Esophagus squamous epithelium (tissue), 5 donors: Measurements from ENCODE around the gene KBTBD13. TPM values are rescaled to one million over a fixed set of nuclear protein-coding genes. Genes with fewer than 3 reads are reported as not detected.
A peak's percentile ranks its signal among the peaks of the same experiment; 100 is the strongest.
"Not testable (repeated sequence)": the region's sequence is repeated elsewhere in the genome, so short reads cannot be mapped to it uniquely, and the experiment has no call there.

Experiments used
- DNase-seq: peaks from one replicate; lab custom pipeline; 2025; lab: John Stamatoyannopoulos, UW
- H3K27ac ChIP-seq, 4 donors: fragments of 200-600 bp; sonication (generic); one replicate each; pipeline ENCODE4 v1.5.1; 2016 to 2019; ENCODE audit warnings: mild to moderate bottlenecking in 1 of 4
- H3K27me3 ChIP-seq, 4 donors: fragments of 200-600 bp; sonication (generic); 1 replicate in 3 of 4; 2 replicates in 1 of 4; pipeline versions ENCODE4 v1.5.1 to v1.6.0; 2017 to 2021; ENCODE audit warnings: antibody characterized with exemption in 1 of 4
- H3K36me3 ChIP-seq, 3 donors: fragments of 200-600 bp; sonication (generic); one replicate each; pipeline ENCODE4 v1.5.1; 2016 to 2019
- H3K4me1 ChIP-seq, 3 donors: fragments of 200-600 bp; sonication (generic); one replicate each; pipeline ENCODE4 v1.5.1; 2017 to 2019
- H3K4me3 ChIP-seq, 4 donors: fragments of 200-600 bp; sonication (generic); 1 replicate in 3 of 4; 2 replicates in 1 of 4; pipeline ENCODE4 v1.5.1; 2016 to 2019; ENCODE audit warnings: mild to moderate bottlenecking in 2 of 4, moderate library complexity in 1 of 4
- H3K9me3 ChIP-seq, 3 donors: fragments of 200-600 bp; sonication (generic); one replicate each; pipeline ENCODE4 v1.5.1; 2016 to 2019
- POLR2A ChIP-seq, 4 donors: fragments of 450-650 bp; IDR thresholded peaks; one replicate each; pipeline ENCODE4 v1.6.1; 2017; ENCODE audit warnings: antibody characterized with exemption in 4 of 4, mild to moderate bottlenecking in 4 of 4, moderate library complexity in 3 of 4
- WGBS, 2 donors: methylation state at CpG; one replicate each; pipeline ENCODE4 v1.1.5; 2018; 5-methylcytosine and 5-hydroxymethylcytosine counted together
- intact Hi-C: fragments of 100-400 bp; cut with DNase I; formaldehyde crosslinking; loops from one replicate; pipeline ENCODE4 v1.15.0; 2022
- total RNA-seq, 4 donors: library from RNA; depleted of rRNA; stranded (reverse); fragments of >200 nt; gene quantifications; one replicate each; pipeline ENCODE4 v1.1.0, GENCODE V29; 2016
- TF ChIP-seq, protein P1 (sequence below), 6 experiments: fragments of 450-650 bp in 4 of 6; fragments of 200-600 bp in 2 of 6; sonication (generic) in 2 of 6; IDR thresholded peaks; one replicate each; pipeline ENCODE4 v1.5.1; 2016 to 2019; ENCODE audit warnings: antibody characterized with exemption in 6 of 6, mild to moderate bottlenecking in 4 of 6, moderate library complexity in 4 of 6
- donor health status: DM: yes; HTN: yes; CAD: no.

The KBTBD13 gene
- total RNA-seq, 4 donors from 2014 or later, result not detected

DNA sequence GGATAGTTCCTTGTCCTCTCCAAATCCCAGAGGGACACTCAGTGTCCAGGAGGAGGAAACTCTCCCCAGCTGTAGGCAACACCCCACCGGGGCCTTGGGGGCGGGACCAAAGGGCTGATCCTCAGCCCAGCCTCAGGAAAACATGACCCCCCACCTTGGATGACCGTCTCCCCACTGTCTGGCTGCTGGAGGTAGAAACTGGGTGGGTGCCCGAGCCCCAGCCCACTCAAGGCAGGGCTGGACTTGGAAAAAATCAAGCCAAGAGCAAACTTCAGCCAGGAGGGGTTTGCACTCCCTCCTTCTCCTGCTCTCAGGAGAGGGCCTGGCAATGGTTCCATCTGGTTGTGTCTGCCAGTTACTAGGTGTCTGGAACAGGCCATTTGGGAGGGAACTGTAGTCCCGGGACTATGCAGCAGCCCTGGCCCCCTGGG is 5.2 kb upstream of the KBTBD13 start:
- peaks cover 6 to 55% (median 18%) of the 10 kb centered on the region in 3 donors for H3K4me1 ChIP-seq
- WGBS, 2 donors, result no CpG with 5 or more reads among the region's 5 CpGs
- DNase-seq, result no peak
- TF ChIP-seq, protein P1, sequence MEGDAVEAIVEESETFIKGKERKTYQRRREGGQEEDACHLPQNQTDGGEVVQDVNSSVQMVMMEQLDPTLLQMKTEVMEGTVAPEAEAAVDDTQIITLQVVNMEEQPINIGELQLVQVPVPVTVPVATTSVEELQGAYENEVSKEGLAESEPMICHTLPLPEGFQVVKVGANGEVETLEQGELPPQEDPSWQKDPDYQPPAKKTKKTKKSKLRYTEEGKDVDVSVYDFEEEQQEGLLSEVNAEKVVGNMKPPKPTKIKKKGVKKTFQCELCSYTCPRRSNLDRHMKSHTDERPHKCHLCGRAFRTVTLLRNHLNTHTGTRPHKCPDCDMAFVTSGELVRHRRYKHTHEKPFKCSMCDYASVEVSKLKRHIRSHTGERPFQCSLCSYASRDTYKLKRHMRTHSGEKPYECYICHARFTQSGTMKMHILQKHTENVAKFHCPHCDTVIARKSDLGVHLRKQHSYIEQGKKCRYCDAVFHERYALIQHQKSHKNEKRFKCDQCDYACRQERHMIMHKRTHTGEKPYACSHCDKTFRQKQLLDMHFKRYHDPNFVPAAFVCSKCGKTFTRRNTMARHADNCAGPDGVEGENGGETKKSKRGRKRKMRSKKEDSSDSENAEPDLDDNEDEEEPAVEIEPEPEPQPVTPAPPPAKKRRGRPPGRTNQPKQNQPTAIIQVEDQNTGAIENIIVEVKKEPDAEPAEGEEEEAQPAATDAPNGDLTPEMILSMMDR (IDR thresholded peaks at IDR 0.05), result no peak
- TF ChIP-seq POLR2A (IDR thresholded peaks at IDR 0.05), result no peak
- H3K36me3 ChIP-seq, result no peaks in the 10 kb centered on the region
- peak overlapping the region; percentile 12 to 97 (median 86) for H3K27ac ChIP-seq
- intact Hi-C loops, result no loop called here
- H3K27me3 ChIP-seq, result peaks cover 0 to 20% (median 0%) of the 10 kb centered on the region in 4 donors
- no peak overlapping the region for H3K4me3 ChIP-seq
- no peaks in the 10 kb centered on the region for H3K9me3 ChIP-seq

DNA sequence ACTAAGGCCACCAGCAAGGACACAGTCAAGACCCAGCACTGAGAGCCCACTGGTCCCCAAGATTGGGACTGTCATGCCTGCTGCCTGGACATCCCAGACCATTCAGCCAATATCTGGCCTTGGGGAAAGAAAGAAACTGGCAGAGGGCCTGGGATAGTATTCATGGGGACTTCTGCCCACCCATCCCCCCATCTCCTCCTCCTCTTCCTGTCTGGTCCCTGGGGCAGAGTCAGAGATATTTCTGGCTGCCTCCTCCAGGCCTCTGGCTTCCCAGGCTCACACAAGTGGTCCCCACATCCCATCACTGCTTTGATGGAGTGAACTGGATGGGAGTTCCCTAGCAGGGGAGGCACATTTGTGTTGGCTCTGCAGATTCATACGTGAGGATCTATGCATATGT is 4.5 kb upstream of the KBTBD13 start:
- TF ChIP-seq POLR2A (IDR thresholded peaks at IDR 0.05), result no peak
- TF ChIP-seq, protein P1 (IDR thresholded peaks at IDR 0.05), result no peak
- Histone ChIP-seq H3K4me3 (no peak overlapping the region), H3K27ac (peak overlapping the region; percentile 12 to 97 (median 86)), H3K9me3 (no peaks in the 10 kb centered on the region), H3K36me3 (no peaks in the 10 kb centered on the region), H3K4me1 (peaks cover 6 to 60% (median 18%) of the 10 kb centered on the region in 3 donors), H3K27me3 (peaks cover 0 to 20% (median 0%) of the 10 kb centered on the region in 4 donors)
- WGBS, 2 donors, result 86 to 92% methylated on average over 1 of the region's 1 CpG
- no peak for DNase-seq
- intact Hi-C loops, result no loop called here

DNA sequence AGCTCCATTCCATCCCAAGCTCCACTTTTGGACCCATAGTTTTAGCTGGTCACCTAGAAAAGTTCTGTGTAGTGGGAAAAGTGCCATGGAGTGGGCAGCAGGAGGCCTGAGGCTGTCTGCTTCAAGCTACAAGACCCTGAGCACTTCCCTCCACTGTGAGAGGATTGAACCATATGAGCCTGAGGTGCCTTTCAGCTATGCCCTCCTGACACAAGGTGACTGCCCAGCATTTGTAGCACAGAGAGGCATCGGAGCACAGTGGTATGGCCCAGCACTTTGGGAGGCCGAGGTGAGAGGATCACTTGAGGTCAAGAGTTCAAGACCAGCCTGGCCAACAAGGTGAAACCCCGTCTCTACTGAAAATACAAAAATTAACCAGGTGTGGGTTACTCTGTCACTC is 3.9 kb upstream of the KBTBD13 start:
- Histone ChIP-seq H3K36me3 (no peaks in the 10 kb centered on the region), H3K4me3 (no peak overlapping the region), H3K4me1 (peaks cover 5 to 61% (median 18%) of the 10 kb centered on the region in 3 donors), H3K27me3 (peaks cover 0 to 20% (median 0%) of the 10 kb centered on the region in 4 donors), H3K27ac (peak overlapping the region in 3 of 4 donors; percentile 81 to 97 (median 92)), H3K9me3 (no peaks in the 10 kb centered on the region)
- no peak for DNase-seq
- 83 to 84% methylated on average over 2 to 3 of the region's 3 CpGs for WGBS, 2 donors
- intact Hi-C loops, result no loop called here
- no peak for TF ChIP-seq POLR2A (IDR thresholded peaks at IDR 0.05)
- TF ChIP-seq, protein P1 (IDR thresholded peaks at IDR 0.05), result no peak

DNA sequence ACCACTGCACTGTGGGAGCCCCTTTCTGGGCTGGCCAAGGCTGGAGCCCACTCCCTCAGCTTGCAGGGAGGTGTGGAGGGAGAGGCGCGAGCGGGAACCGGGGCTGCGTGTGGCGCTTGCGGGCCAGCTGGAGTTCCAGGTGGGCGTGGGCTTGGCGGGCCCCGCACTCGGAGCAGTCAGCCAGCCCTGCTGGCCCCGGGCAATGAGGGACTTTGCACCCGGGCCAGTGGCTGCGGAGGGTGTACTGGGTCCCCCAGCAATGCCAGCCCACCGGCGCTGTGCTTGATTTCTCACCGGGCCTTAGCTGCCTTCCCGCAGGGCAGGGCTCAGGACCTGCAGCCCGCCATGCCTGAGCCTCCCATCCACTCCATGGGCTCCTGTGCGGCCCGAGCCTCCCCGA is 1.6 kb upstream of the KBTBD13 start:
- H3K4me1 ChIP-seq, result peaks cover 0 to 45% (median 13%) of the 10 kb centered on the region in 3 donors
- H3K9me3 ChIP-seq, H3K4me3 ChIP-seq, H3K36me3 ChIP-seq, H3K27ac ChIP-seq, intact Hi-C loops, DNase-seq: not testable (repeated sequence)
- no CpG with 5 or more reads among the region's 22 CpGs for WGBS, 2 donors
- peaks cover 0 to 19% (median 0%) of the 10 kb centered on the region in 4 donors for H3K27me3 ChIP-seq

DNA sequence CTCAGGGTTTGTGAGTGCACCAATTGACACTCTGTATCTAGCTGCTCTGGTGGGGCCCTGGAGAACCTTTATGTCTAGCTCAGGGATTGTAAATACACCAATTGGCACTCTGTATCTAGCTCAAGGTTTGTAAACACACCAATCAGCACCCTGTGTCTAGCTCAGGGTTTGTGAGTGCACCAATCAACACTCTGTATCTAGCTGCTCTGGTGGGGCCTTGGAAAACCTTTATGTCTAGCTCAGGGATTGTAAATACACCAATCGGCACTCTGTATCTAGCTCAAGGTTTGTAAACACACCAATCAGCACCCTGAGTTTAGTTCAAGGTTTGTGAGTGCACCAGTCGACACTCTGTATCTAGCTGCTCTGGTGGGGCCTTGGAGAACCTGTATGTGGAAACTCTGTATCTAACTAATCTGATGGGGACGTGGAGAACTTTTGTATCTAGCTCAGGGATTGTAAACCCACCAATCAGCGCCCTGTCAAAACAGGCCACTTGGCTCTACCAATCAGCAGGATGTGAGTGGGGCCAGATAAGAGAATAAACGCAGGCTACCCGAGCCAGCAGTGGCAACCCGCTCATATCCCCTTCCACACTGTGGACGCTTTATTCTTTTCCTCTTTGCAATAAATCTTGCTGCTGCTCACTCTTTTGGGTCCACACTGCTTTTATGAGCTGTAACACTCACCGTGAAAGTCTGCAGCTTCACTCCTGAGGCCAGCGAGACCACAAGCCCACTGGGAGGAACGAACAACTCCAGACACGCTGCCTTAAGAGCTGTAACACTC is 745 bp upstream of the KBTBD13 start:
- H3K36me3 ChIP-seq, DNase-seq, H3K27ac ChIP-seq, H3K4me3 ChIP-seq, intact Hi-C loops, H3K9me3 ChIP-seq: not testable (repeated sequence)
- WGBS, 2 donors, result 74 to 75% methylated on average over 6 to 9 of the region's 12 CpGs
- Histone ChIP-seq H3K4me1 (peaks cover 0 to 38% (median 8%) of the 10 kb centered on the region in 3 donors), H3K27me3 (peaks cover 0 to 19% (median 0%) of the 10 kb centered on the region in 4 donors)

DNA sequence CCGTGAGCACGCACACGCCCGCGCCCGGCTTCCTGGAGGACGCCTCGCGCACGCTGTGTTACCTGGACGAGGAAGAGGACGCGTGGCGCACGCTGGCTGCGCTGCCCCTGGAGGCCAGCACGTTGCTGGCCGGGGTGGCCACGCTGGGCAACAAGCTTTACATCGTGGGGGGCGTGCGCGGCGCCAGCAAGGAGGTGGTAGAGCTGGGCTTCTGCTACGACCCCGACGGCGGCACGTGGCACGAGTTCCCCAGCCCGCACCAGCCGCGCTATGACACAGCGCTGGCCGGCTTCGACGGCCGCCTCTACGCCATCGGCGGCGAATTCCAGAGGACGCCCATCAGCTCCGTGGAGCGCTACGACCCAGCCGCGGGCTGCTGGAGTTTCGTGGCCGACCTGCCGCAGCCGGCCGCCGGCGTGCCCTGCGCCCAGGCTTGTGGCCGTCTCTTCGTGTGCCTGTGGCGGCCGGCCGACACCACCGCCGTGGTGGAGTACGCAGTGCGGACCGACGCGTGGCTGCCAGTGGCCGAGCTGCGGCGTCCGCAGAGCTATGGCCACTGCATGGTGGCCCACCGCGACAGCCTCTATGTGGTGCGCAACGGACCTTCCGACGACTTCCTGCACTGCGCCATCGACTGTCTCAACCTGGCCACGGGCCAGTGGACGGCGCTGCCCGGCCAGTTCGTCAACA is 890 bp downstream of the KBTBD13 start:
- DNase-seq, result no peak
- TF ChIP-seq, protein P1 (IDR thresholded peaks at IDR 0.05), result no peak
- TF ChIP-seq POLR2A (IDR thresholded peaks at IDR 0.05), result no peak
- H3K27ac ChIP-seq, result no peak overlapping the region
- H3K9me3 ChIP-seq, result no peaks in the 10 kb centered on the region
- H3K36me3 ChIP-seq, result no peaks in the 10 kb centered on the region
- WGBS, 2 donors, result 45 to 73% methylated on average over 8 to 23 of the region's 85 CpGs
- intact Hi-C loops, result no loop called here
- H3K27me3 ChIP-seq, result peaks cover 0 to 19% (median 0%) of the 10 kb centered on the region in 4 donors
- H3K4me1 ChIP-seq, result peaks cover 2 to 38% (median 3%) of the 10 kb centered on the region in 3 donors
- peak overlapping the region in 1 of 4 donors; percentile 28 for H3K4me3 ChIP-seq
